Measurements from ENCODE around the gene POM121L12.

- TF ChIP-seq EZH2 (IDR thresholded peaks at IDR 0.05; ENCODE audit: borderline replicate concordance), result no peak
- no peak for TF ChIP-seq CTCF (IDR thresholded peaks at IDR 0.05; ENCODE audit: poor library complexity)
- no peak for TF ChIP-seq EZH2phosphoT487 (IDR thresholded peaks at IDR 0.05; ENCODE audit: low read depth, severe bottlenecking, unreplicated experiment)
Observed at GRCh38 chr7:53068673-53069072, 33.2 kb downstream of the POM121L12 start.
